ENCODE measurements around the gene SGF29. TPM values are rescaled to one million over a fixed set of nuclear protein-coding genes. Genes with fewer than 3 reads are reported as not detected.
"Not testable (repeated sequence)": the region's sequence is repeated elsewhere in the genome, so short reads cannot be mapped to it uniquely, and the experiment has no call there.

SGF29 gene
- total RNA-seq, 1 experiment from 2014 or later = 25.4 TPM

DNA sequence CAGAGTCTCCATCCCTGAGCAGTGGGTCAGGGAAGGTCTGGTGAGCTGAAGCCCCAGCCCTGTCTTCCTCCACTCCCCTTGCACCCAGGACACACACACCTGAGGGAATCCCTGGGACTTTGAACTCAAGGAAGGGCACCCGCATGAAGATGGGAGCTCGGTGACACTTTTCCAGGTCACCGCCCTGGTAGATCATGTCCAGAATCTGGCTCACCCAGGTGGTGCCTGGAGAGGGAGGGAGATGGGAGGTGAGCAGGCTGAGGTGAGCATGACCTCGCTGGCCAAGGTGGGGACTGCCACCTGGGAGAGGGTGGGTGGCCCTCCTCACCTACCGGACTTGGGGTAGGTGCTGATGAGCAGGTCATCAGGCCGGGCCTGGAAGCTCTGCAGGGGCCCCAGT, 41.7 kb downstream of the SGF29 start:
- not testable (repeated sequence) for DNase-seq (ENCODE audit: low read depth)

DNA sequence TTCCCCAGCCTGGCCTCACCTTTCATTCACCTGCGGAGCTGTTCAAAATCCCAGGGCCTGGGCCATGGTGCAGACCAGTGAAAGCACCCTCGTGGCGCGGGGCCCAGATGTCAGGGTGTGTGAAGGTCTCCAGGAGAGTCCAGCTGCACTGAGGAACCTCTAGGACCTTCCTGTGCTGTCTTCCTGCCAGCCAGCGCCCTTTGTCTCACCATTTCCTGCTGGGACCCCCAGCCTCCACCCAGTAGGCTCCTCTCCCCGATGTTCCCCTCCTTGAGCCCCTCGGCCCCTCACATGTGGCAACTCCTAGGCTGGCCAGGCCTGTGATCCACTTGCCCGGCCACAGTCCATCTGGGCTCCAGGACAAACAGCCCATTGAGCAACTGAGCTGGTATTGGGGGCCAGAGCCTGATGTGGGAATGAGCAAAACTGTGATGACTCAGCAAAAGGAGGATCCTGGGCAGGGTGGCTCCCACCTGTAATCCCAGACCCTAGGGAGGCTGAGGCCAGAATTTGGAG, 42.5 kb downstream of the SGF29 start:
- no peak for DNase-seq (ENCODE audit: low read depth)

DNA sequence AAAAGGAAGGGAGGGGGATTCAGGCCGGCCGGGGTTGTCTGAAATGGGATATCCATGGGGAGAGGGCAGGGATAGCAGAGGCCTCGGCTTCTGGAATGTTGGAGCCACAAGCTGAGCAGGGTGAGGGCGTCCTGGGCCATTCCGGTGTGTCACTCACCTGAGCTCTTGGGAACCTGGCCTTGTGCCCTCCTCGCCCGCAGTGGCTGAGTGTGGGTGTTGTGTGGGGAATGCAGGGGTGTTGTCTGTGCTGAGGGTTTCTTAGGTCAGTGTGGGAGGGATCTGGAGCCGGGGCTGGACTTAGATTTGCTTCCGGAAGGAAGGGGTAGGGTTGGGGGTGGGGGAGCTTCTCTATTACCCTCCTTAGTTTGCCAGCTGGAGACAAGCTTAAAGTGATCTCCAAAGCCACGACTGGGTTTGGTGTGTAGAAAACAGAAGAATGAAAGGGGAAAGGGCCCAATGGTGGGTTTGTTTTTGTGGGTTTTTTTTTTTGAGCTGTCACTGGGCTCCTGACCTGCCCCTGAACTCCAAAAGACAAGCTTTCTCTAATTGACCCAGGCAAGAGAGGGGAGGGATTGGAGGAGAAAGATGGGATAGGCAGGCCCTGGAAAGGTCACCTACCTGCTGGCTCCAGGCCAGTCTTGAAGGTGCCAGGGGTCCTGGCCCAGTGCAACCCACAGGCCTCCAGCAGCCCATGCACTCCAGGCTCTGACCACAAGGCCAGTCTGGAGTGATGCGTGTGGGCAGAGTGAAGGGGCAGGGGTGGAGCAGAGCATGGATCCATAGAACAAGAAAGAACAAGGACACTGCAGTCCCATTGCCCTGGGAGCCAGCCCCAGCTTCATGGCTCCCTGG, 43.3 kb downstream of the SGF29 start, which contains the start of gene SULT1A2:
Gene SULT1A2 (minus strand): TSS at position 211 of the 852 bp plus-strand sequence. CDS start 1,120 bp downstream, outside the sequence.
- no peak for DNase-seq (ENCODE audit: low read depth)

DNA sequence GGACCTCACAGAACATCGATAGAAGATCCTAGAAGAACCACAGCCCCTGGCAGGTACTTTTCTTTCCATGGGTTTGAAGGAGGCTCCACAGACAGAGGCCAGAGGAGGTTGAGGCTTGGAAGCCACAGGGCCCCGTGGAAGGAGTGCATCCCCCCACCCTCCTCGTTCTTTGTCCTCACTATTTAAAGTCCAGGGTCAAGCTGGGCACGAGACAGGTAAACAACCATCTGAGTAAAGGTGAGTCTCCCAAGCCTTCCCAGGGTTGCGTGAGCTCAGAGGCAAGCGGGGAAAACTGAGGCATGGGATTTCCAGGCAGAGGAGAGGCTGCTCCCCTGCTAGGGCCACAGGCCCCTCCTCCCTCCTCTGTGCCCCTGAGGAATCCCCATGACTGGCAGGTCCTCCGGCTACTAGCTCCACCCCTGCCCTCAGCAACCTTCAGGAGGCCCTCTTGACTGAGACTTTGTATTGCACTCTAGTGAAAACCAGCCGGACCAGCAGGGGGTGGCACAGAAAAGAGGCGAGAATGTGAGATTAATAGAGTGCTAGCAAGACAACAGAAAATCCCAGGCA, 44.1 kb downstream of the SGF29 start:
- no peak for DNase-seq (ENCODE audit: low read depth)

DNA sequence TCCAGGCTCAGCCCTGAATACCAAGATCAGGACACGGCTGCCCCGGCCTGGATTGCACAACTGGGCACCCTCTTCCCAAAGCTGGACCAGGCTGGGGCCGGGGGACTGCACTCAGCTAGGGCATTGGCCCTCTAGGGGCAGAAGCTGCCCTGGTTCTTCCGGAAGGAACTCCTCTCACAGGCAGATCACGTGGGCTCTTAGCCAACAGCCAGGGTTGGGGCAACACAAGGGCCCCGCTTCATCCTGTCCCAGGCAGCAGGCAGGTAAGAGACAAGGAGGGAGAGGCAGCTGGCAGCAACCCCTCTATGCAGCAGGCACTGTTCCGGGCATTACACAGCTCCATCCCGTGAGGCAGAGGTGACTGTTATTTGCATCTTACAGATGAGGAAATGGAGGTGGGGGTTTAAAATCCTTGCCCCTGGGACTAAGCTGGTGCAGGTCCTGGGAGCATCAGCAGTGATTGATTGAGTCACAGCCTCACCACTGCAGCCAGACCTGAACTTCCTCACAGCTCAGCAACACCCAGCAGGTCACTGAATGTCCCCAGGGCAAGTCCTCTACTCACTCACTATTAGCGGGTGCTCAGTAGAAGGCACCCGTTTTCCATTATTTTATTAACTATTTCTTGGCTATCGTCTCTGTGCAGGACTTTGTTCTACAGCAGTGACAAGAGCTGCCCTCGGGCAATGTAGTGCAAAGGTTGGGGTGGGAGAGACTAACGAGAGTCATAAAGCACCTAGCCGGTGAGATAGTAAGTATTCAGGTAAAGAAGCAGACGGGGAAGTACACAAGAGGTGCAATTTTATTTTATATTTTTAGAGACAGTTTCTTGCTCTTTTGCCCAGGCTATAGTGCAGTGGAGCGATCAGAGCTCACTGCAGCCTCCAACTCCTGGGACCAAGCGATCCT, 45.9 kb downstream of the SGF29 start:
- not testable (repeated sequence) for DNase-seq (ENCODE audit: low read depth)

DNA sequence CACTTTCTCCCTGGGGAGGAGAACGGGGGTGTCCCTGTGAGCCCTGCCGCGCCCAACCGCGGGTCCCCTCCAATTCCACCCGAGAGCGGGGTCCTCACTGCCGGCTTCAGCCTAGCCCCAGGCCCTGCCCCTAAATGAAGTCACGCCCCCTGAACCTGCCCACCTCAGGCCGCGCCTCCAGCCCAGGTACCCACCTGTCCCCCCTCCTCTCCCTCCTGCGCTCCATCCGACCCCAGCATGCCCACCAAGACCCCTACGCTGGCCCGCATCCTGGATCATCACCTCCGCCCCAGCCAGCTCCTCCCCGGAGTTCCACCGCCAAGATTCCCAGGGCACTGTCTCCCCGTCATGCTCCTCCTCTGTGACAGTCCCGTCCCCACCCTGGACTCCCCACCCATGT, 47.2 kb downstream of the SGF29 start:
- DNase-seq (ENCODE audit: low read depth) = not testable (repeated sequence)

DNA sequence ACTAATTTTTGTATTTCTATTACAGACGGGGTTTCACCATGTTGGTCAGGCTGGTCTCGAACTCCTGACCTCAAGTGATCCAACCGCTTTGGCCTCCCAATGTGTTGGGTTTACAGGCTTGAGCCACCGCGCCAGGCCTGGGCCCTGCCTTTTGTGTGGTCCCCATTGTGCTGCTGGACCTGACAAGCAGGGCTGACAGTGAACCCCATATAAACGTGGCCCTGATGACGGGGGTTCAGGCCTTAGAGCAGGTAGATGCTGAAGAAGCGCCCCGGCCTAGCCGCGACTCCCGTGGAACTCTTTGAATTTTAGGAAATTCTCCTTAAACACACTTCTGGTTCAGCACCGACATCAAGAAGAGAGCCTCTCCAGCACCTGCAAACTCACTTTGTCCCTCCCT, 47.9 kb downstream of the SGF29 start:
- DNase-seq (ENCODE audit: low read depth) = not testable (repeated sequence)

DNA sequence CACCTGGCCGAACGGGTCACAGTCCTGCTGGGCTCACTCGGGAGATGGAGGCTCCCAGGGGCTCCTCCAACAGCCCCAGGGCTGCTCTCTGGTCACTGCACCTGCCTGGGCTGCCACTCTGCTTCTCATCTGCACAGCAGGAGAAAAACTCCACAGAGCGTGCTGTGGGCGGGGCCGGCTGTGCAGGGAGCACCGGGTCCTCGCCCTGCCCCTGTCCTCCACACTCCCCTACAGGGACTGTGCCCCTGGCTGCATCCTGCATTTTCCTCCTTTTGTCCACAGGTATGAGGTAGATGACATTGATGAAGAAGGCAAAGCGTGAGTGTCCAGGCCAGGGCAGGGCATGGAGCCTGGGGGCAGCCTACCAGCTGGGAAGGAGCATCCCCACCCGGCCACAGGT, 48.3 kb downstream of the SGF29 start:
- not testable (repeated sequence) for DNase-seq (ENCODE audit: low read depth)

DNA sequence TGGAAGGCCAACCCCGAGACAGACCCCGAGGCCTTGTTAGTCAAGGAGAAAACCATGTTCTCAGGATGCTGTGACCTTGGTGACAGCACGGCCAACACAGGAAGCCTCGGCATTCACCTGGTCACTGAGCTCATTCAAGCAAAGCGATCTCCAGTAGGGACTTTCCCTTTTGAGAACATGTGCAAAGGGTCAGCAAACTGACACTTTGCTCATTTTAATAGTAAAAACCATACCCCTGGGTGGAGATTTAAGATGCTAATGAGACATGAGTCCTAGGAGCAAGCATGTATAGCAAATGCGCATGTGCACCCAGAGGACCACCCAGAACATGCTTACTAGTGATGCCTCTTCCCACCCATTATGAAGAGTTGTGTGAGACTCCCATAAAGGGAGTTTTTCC, 48.8 kb downstream of the SGF29 start:
- DNase-seq (ENCODE audit: low read depth) = no peak

DNA sequence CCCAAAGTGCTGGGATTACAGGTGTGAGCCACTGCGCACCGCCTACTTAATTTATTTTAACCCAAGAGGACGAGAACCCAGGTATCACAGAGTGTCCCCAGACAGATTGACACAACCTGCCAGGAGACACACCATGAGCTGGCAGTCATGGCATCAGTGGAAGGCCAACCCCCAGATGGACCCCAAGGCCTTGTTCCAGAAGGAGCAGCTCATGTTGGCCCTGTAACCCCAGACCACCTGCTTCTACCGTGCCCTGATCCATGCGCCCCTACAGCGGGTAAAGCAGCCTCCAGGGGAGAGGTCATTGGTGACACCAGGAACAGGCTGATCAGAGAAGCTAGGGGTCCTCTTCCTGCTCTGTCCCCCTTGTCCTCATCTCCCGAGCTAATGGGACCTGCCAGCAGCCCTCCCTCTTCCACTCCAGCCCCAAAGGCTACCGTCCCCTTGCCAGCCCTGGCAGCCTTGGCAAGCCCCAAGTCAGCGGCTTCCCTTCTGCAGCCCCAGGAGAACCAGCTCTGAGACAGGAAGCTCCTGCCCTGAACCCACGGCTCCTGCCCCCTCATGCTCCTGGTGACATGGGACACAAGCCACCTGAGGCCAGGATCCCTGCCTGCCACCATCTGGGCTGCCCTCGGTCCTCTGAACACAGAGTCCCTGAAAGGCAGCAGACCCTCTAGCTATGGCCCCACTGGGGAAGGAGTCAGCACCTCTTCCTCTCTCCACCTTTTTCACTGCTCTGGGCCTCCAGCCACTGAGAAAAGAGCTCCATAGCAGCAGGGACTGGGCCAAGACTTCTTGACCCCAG, 49.9 kb downstream of the SGF29 start:
- no peak for DNase-seq (ENCODE audit: low read depth)

DNA sequence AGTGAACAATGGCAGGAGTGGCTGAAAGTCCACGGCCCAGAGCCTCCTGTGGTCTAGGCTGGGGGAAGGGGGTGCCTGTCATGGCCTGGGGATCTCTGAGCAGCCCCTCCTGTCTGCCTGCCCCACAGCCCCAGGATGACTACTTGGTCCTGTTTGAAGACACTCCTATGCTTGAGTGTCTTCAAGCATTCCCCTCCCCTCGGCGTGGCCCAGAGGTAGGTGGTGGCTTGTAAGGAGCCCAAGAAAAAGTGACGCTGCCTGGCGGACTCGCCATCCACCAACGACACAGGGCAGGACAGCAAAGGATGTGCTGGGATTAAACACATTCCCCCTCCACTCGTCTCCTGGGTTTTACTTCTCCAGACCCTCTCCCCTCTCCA, 50.5 kb downstream of the SGF29 start:
- no peak for DNase-seq (ENCODE audit: low read depth)

DNA sequence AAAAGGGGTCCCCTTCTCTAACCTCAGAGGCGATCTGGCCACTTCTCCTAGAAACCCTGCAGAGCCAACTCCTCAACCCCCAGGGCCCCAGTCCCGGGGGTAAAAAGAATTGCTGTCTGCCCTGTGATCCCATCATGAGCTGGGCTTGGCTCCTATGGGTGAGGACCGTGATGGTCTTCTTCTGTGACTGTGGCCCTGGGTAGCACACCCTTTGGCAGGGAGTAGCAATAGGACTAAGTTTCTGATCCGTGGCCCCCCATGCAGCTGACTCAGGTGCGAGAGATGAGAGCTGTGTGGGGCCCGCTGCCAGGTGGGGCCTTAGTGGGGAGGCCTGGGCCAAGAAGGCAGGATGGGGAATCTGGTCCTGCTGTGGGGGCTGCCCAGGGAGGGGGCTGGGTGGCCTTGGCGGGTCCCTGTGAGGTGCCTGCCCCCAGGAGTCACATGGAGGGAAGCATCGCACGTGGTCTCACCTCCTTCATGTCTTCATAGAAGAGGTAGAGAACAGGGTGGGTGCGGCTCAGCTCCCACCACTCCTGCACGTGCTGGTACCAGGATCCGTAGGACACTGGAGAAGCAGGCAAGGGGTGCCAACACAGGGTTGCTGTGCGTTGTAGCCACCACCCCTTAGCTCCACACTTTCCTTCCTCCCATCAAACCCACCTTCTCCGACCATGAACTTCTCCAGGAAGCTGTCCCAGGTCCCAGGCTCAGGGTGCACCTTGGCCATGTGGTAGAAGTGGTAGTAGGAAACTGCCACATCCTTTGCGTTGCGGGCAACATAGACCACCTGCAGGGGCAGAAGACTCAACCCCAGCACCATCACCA, 52.8 kb downstream of the SGF29 start:
- DNase-seq (ENCODE audit: low read depth) = no peak

DNA sequence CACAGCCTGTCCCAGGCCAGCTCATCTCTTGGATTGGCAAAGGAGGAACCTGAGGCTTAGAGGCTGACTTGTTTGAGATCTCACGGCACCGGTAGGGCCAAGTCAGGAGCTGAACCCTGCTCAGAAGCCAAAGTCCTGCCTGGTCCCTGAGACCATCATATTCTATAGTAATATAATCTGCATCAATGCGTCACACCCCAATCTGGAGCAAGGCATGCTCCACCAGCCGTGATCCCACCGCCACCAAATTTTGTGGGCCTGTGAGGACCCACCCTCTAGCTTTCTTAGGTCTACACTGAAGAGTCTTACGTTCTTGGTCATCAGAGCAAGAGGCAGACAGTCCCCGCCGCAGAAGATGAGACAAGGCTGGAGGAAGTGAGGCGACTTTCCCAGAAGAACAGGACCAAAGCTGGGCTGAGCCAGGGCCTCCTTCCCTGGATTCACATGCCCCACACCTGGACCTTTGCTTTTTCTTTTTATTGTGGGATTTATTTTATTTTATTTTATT, 53.5 kb downstream of the SGF29 start:
- DNase-seq (ENCODE audit: low read depth) = no peak

DNA sequence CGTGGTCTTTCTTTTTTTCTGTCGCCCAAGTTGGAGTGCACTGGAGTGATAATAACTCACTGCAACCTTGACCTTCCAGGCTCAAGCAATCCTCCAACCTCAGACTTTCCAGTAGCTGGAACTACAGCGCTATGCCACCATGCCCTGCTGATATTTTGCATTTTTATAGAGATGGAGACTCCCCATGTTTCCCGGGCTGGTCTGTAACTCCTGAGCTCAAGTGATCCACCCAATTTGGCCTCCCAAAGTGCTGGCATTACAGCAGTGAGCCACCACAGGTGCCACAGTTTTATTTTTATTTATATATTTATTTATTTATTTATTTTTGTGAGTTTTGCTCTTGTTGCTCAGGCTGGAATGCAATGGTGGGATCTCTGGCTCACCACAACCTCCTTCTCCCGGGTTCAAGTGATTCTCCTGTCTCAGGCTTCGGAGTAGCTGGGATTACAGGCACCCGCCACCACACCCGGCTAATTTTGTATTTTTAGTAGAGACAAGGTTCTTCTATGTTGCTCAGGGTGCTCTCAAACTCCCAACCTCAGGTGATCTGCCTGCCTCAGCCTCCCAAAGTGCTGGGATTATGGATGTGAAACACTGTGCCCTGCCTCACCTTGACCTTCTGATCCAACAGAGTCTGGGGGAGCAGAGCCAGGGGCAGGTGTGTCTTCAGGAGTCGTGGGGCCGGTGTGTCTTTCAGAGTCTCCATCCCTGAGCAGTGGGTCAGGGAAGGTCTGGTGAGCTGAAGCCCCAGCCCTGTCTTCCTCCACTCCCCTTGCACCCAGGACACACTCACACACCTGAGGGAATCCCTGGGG, 54.2 kb downstream of the SGF29 start:
- not testable (repeated sequence) for DNase-seq (ENCODE audit: low read depth)

DNA sequence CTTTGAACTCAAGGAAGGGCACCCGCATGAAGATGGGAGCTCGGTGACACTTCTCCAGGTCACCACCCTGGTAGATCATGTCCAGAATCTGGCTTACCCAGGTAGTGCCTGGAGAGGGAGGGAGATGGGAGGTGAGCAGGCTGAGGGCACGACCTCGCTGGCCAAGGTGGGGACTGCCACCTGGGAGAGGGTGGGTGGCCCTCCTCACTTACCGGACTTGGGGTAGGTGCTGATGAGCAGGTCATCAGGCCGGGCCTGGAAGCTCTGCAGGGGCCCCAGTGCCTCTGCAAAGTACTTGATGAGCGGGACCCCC, 54.7 kb downstream of the SGF29 start:
- DNase-seq (ENCODE audit: low read depth) = not testable (repeated sequence)

DNA sequence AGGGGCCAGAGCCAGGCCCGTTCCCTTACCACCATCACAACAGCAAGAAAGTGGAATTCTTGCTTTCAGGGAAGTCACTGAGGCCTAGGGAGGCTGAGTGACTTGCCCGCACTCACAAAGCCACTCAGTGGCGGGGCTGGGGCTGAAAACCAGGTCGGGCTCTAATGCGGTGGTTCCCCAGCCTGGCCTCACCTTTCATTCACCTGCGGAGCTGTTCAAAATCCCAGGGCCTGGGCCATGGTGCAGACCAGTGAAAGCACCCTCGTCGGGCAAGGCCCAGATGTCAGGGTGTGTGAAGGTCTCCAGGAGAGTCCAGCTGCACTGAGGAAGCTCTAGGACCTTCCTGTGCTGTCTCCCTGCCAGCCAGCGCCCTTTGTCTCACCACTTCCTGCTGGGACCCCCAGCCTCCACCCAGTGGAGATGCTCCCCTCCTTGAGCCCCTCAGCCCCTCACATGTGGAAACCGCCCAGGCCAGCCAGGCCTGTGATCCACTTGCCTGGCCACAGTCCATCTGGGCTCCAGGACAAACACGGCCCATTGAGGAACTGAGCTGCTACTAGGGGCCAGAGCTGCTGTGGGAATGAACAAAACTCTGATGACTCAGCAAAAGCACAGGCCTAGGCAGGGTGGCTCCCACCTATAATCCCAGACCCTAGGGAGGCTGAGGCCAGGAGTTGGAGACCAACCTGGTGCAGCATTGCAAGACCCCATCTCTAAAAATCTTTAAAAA, 55.3 kb downstream of the SGF29 start:
- not testable (repeated sequence) for DNase-seq (ENCODE audit: low read depth)

DNA sequence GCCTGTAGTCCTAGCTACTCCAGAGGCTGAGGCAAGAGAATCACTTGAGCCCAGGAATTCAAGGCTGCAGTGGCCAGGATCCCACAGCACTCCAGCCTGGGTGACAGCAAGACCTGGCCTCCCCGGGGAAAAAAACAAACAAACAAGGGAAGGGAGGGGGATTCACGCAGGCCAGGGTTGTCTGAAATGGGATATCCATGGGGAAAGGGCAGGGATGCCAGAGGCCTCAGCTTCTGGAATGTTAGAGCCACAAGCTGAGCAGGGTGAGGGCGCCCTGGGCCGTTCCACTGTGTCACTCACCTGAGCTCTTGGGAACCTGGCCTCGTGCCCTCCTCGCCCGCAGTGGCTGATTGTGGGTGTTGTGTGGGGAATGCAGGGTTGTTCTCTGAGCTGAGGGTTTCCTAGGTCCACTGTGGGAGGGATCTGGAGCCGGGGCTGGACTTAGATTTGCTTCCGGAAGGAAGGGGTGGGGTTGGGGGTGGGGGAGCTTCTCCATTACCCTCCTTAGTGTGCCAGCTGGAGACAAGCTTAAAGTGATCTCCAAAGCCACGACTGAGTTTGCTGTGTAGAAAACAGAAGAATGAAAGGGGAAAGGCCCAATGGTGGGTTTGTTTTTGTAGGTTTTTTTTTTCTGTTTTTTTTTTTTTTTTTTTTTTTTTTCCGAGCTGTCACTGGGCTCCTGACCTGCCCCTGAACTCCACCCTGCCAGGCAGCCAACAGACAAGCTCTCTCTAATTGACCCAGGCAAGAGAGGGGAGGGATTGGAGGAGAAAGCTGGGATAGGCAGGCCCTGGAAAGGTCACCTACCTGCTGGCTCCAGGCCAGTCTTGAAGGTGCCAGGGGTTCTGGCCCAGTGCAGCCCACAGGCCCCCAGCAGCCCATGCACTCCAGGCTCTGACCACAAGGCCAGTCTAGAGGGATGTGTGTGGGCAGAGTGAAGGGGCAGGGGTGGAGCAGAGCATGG, 56.2 kb downstream of the SGF29 start, which contains the start of gene SULT1A1:
Gene SULT1A1 (minus strand): TSS at position 414 of the 964 bp plus-strand sequence. CDS start 1,189 bp downstream, outside the sequence.
- no peak for DNase-seq (ENCODE audit: low read depth)

Data from HT1080 (cell line).